ENCODE data around the gene CCR5AS.
"Not testable (repeated sequence)": the region's sequence is repeated elsewhere in the genome, so short reads cannot be mapped to it uniquely, and the experiment has no call there.

Gene CCR5AS

DNA sequence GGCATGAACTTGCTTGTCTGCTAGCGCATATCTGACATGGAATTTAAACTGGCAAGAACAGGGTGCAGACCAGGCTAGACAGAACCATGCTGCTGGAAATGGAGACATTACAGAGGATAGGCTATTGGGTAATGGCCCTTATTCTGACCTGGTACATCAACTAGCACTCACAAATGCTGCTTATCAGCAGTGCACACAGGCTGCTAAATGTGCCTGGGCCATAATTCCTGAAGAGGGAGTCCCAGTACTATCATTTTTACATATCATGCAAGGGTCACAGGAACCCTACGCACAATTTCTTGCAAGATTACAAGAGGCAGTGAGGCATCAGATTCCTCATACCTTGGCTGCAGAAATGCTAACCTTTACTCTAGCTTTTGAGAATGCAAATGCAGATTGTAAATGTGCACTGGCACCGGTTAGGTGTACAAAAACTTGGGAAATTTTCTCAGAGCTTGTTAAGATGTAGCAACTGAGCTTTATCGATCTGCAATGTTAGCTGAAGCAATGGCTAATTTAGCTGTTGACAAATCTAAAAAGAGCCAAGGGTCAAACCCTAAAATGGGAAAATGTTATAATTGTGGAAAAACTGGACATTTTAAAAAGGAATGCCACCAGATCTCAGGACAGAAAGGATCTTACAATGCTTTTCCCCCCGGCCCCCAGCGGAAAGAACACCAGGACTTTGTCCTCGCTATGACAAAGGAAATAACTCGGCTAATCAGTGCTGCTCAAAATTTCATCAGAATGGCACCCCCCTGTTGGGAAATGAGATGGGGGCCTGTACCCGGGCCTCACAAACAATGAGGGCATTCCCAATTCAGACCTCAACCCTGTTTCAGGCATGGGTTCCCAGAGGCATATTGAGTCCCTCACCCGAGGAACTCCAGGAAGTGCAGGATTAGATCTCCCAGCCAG, 21.3 kb upstream of the CCR5AS start:
- no peak for DNase-seq

DNA sequence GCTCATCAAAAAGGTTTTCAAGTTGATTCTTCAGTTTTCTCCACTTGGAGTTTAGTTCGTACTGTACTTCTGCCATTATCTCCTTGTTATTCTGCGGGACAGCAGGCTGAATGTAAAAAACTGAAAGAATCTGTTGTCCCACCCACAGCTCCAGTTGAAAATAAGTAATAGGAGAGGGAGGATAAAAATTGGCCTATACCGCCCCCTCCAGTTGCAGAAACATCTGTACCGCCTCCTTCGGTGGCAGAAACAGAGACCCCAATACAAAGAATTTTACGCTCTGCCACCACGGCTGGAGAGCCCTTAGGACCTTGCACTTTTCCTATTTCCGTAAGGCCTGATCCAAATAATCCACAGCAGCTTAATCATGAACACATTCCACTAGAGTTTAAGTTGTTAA, 20.5 kb upstream of the CCR5AS start:
- DNase-seq, result not testable (repeated sequence)

DNA sequence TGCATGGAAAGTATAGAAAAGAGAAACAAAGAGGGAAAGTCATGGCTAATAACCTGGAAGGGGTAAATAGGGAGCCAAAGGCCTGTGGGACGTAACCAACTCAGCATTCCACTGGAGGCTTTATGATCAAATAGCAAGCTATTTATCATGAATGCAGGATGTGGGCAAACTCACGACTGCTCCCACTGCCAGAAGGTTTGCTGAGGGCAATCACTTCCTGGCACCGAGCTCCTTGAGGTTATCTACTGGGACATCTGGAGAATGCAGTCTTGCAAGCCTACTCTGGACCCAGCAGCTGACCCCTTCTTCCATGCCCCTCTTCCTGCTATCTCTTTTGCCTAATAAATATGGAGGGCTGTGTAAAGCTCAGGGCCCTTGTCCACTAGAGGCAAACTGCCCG, 19.6 kb upstream of the CCR5AS start:
- not testable (repeated sequence) for DNase-seq

DNA sequence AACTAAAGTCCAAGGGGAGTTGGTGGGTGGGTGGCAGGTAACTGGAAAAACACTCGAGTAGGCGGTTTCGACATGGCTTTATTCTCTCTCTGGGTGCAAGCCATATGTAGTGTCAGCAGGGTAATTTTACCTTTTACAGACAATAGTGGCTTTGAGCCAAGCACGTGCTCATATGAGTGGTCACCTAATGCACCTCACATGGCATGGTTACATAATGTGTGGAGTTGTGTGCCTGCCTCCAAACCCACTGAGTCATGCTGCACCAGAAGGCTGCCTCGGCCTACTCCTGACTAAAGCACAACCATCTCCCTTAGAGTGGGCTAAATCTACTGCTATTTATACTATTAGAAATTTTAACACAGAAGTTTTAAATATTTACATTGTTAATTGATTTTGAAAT, 16.7 kb upstream of the CCR5AS start:
- no peak for DNase-seq

DNA sequence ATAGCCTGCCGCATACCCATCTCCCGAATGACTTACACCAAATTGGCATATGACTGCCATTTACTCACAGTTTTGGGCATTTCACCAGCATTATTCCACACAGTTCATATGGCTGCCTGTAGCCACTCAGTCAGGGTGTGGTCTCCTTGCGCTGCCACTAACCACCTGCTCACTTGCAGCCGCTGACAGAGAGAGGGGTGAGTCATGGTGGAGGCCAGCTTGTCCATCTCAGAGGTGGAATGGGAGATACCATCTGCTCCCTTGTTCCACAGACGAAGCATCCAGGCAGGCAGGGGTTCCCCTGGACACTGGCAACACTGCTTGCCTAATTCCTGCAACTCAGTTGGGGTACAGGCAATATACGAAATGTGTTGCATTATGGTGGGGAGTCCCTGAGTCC, 15.8 kb upstream of the CCR5AS start:
- no peak for DNase-seq

DNA sequence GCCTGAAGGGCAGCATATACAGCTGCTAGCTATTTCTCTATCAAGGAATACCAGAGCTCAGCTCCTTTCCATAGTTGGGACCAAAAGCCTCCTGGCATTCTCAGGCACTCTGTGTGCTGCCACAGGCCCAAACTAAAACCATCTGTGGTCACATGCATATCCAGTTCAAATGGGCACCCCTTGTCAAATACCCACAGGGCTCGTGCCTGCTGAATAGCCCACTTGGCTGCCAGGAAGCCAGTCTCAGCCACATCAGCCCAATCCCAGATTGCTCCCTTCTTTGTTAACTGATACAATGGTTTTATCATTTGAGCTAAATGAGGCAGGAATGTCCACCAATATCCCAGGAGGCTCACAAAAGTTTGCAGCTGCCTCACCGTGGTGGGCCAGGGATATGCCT, 14.1 kb upstream of the CCR5AS start:
- no peak for DNase-seq

DNA sequence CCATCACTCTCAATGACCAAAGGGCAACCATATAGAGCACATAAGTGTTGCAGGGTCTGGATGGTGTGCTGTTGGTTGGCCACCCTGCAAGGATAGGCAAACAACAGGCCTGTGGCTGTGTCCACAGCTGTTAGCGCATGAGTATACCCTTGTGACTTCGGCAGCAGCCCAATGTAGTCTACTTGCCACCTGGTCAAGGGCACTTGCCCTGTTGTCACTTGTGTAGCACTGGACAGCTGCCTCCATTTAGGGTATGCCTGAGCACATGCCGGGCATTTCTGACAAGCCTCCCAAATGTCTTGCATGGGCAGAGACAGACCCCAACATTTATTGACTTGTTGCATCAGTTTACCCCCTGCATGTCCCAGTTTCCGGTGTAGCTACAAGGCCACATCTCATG, 12.9 kb upstream of the CCR5AS start:
- DNase-seq, result no peak

DNA sequence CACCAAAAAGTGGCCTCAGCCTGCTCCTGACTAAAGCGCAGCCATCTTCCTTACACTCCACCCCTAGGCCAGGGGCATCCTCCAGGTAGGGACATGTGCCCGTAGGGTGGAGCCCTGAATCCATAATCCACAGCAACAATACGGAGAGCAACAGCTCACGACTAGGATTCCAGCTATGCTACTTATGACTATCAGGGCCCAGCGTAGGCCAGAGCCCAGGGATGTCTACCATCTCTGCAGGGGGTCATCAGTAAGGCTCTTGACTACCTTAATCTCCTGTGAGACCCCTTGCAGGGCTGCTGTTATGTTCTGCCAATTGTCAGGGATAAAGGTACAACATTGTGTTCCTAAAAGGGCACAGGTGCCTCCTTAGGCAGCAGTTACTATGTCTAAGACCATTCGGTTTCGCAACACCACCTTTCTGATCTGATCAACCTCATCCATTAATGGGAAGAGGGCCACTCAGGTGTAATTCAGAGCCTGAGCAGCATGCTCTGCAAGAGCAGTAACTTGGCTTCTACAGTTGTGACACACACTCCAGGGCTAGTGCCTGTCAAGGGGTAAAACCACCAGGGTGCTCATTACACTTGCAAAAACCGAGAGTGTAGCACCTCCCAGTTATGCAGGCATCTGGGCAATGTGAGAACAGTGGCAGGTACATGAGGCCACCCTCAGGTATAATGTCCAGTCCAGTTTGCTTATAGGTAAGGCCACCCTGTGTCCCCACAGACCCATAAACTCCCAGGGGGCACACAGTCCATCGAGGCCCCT, 11.2 kb upstream of the CCR5AS start:
- no peak for DNase-seq

DNA sequence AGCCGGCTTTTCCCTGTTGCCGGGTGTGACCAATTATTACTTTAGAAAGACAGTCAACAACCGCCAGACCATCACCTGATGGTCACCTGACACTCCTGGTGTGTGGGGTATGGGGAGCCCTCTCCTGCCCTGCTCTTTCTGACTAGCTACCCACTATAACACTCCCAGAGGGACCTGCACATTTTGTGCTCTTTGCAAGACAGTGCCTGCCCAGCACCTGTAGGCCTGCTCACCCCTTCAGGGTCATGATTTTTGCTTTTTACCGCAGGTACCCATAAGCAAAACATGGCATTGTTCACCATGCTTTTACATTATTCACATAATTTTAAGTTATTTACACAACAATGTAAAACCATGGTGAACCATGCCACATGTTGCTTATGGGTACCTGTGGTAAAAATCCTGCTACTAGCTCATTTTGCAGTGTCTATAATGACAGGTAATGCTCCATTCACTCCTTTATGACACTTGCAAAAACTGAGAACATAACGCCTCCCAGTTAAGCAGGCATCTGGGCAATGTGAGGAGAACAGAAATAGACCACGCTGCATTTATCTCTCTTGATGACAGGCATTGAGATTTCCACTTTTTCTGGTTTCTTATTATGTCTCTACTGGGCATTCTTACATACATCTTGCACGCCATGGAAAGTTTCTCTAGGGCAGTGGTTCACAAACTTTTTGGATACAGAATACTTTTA, 10.1 kb upstream of the CCR5AS start:
- DNase-seq, result no peak

DNA sequence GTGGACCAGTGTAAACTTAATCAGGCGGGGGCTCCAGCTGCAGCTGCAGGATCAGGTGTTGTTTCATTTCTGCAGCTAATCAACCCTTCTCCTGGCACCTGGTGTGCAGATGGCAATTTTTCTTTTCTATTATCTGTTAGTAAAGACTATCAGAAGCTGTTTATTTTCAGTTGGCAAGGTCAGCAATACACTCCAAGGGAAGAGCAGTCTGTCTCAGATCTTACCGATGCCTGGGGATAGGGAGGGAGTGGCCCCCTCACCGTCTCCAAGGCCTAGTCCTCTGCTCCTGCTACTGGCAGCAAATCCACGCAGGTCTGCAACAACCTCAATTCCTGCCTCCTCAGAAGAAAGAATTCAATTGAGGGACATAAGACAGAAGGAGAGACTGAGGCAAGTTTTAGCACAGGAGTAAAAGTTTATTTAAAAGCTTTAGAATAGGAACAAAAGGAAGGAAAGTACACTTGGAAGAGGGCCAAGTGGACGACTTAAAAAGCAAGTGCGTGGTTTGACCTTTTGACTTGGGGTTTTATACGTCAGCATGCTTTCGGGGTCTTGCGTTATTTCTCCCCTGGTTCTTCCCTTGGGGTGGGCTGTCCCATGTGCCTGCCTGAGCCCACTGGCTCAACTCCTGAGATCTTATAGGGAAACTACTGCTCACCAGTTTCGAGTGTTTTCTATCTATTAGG, 9.4 kb upstream of the CCR5AS start:
- DNase-seq, result no peak

DNA sequence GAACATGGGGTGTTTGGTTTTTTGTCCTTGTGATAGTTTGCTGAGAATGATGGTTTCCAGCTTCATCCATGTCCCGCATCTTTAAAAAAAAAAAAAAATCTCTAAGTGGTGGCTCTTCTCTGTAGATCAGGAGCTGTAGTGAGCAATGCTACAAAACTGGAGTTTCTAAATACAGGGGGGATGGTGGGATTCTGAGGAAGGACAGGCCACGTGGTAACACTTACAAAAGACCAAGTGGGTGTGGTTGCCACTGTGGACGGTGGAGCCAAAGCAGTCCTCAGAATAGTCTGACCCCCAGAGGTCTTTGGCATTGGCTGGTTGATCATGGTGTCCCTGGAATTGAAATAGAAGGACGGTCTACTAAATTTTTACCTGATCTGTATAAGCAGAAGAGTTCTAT, 7.9 kb upstream of the CCR5AS start:
- DNase-seq, result no peak

DNA sequence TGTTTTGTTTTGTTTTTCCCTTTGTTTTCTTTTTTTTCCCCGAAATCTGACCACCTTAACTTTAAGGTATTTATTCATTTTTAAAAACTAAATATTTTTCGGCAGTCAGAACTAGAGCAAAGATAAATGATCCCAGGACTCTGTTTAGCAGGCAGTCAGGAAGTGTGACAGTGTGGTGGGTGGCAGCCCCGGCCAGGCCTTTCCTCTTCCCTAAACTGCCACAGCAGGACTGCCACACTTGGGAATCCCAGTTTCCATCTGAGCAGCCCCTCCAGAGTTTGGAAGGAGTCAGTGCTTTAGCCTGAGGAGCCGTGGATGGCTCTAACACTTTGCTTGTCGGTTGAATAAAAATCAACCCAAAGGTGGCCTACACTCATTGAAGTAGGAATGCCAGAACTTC, 7.1 kb upstream of the CCR5AS start:
- DNase-seq, result no peak

DNA sequence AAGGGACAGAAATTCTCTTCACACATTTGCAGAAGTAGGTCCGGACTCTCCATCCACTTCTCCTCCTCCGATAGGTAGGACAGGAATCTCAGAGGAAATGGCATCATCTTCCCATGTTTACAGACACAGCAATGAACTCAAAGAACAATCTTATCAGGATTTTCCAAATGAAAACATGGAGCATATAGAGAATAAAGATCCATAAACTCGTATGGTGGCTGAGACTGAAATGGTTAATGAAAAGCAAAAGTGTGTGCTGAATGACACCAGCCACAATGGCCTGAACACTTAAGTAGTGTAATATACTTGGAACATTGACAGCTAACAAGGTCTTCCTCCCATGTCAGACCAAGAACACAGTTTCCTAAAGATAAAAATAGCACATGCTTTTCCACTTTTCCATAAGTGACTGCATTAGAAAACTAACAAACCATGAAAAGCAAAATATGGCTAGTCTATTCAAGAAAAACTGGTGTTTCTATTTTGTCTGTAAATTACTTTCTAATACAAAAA, 6.0 kb upstream of the CCR5AS start:
- no peak for DNase-seq

DNA sequence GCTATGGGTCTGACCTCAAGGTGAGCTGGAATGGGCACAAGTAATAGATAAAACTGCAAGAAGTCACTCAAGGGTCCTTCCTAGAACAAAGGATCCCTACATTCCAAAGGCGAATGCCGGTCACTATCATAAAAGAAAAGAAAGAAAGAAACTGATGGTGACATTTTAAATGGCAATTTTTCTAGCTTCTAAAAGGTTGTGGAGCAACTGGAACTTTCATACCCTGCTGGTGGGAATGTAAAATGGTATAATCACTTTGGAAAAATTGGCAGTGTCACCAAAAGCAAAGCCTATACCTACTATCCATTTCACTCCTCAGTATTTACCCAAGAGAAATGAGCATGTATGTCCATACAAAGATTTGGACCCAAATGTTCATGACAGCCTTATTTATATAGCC, 4.4 kb upstream of the CCR5AS start:
- DNase-seq, result no peak

DNA sequence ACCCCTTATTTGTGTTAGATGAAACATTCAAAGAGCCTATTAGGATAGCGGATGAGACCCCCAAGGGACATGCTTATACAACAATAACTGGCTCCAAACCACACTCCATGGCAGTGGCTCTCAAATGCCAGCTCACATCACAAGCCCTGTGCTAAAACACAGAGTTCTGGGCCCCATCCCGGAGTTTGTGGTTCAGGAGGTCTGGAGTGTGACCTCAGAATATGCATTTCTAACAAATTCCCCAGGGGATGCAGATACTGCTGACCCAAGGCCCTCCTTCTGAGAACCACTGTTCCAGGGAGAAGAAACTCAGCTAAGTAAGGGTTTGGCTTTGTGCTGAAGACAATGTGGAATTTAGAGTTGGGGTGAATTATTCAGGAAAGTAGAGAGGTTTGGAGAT, 3.8 kb upstream of the CCR5AS start:
- DNase-seq, result no peak

DNA sequence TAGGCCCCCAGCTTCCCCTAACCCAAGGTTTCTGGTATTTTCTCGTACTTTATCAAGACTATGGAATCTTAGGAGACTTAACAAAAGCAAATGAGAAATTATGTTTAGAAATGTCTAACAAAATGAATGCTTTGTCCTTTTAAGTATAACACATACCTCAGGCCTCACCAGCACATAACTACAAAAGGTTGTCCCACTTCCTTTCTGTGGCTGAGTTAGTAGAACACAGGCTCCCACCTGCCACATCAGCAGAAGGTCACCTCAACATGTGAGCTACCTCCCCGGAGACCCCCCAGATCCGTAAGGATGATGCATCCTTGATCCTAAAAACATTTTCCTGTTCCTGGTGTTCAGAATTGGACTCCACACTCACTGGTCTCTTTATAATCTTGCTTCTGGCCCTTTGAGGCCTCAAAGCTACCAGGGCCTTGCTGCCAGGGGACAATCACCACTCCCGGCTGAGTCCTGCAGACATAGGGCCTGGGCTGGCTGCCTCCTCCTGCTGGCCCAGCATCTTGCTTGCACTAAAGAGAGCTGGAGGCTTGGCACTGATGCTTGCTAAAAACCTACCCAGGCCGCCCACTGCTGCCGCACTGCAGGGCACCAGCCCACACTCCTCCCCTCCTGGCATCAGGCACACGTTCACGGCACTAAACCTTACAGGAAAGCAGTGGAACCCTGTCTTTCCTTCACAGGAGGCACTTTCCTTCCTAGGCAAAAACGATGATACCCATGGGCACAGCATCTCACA, 3.0 kb upstream of the CCR5AS start:
- no peak for DNase-seq

DNA sequence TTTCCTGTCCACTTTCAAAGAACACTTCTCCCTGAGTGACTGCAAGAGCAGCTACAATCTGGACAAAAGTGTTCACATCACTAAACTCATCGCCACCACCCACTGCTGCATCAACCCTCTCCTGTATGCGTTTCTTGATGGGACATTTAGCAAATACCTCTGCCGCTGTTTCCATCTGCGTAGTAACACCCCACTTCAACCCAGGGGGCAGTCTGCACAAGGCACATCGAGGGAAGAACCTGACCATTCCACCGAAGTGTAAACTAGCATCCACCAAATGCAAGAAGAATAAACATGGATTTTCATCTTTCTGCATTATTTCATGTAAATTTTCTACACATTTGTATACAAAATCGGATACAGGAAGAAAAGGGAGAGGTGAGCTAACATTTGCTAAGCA, 2.0 kb upstream of the CCR5AS start:
- DNase-seq, result no peak

DNA sequence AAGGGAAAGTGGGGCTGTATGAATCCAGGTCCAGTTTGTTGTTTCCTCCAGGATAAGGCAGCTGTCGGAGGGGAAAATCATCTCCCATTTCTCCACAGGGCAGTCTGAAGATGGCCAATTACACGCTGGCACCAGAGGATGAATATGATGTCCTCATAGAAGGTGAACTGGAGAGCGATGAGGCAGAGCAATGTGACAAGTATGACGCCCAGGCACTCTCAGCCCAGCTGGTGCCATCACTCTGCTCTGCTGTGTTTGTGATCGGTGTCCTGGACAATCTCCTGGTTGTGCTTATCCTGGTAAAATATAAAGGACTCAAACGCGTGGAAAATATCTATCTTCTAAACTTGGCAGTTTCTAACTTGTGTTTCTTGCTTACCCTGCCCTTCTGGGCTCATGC, 1.1 kb upstream of the CCR5AS start:
- no peak for DNase-seq

DNA sequence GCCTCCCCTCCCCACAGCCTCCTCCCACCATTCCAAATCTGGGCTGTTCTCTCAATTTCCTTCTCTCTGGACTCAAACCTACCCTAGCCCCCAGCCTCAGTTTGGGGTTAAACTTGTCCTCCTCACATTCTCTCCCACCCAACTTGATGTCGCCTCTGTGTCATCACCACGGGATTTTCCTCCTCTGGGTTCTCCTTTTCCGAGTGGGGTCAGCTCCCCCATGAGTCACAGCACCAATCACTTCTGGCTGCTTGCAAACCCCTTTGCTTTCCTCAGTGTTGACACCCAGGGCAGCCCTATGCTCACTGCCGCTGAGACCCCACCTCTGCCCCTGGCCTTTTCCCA, 451 bp downstream of the CCR5AS start:
- no peak for DNase-seq

DNA sequence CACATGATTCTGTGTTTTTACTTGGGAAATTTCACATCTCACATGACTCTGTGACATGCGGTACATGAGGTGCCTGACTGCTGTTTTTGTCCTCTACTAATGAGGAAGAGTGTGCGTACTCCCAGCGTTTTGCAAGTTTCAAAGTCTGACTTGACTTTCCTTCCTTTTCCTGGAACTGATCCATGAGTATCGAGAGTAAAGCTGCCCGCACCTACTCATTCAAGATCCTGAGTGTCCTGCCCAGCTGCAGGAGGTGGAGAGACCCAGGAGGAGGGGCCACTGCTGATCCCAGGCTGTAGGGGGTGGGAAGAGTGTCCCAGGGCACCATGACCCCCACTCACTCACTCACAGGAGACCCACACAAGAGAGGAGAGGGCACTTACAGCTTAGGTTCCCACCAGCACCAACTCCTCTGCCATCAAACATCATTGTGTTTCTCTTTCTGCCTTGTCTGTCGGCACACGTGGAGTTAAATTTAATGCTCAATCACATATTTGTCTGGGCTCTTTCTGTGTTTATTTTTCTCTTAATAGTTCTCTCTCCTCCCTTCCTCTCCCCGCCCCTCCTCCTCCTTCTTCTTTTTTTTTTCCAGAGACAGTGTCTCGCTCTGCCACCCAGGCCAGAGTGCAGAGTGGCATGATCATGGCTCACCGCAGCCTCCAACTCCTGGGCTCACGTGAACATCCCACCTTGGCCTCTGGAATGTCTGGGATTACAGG, 1.4 kb downstream of the CCR5AS start:
- no peak for DNase-seq

DNA sequence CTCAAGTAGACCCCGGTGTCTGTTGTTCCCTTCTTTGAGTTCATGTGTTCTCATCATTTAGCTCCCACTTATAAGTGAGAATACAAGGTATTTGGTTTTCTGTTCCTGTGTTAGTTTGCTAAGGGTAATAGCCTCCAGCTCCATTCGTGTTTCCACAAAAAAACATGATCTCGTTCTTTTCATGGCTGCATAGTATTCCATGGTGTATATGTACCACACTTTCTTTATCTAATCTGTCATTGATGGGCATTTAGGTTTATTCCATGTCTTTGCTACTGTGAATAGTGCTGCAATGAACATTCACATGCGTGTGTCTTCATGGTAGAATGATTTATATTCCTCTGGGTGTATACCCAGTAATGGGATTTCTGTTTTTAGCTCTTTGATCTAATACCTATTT, 4.0 kb downstream of the CCR5AS start:
- DNase-seq, result not testable (repeated sequence)

DNA sequence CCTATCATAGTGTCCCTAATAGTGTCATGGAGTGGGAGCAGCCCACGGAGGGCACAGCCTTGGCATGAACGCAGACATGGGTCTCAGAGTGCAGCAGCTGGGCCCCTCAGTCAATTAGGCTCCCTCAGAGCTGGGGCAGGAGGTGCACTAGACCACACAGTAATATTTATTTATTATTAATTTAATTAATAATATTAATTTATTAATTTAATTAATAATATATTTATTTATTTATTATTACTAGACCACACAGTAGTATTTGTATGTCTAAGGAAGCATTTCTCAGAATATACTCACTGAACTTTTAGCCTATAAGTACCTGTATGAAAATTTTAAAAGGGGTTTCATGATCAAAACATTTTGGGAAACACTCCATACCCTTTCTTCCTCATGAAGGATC, 5.3 kb downstream of the CCR5AS start:
- no peak for DNase-seq

Measured in CD4-positive, alpha-beta T cell treated with Interleukin-17A for 4 hours (primary cell).